Astrocyte of the spinal cord (primary cell): ENCODE measurements around the gene DLST.

ENCODE experiments used
- DNase-seq: peaks from one replicate; pipeline ENCODE4 v3.0.0; 2011; ENCODE audit warnings: low read depth, low spot score
- H3K4me3 ChIP-seq: 2 replicates; pipeline ENCODE4 v1.5.1; 2011; ENCODE audit warnings: low read depth, mild to moderate bottlenecking, low read length, moderate library complexity
- CTCF ChIP-seq: IDR thresholded peaks from 2 replicates; pipeline ENCODE4 v1.5.1; 2012; ENCODE audit warnings: low read depth, mild to moderate bottlenecking, low read length, inconsistent platforms
- in situ Hi-C: cut with HindIII; loops from 2 replicates; pipeline ENCODE4 v1.10.0; 2017; ENCODE audit warnings: low sequenced_read_pairs

The DLST gene

DNA sequence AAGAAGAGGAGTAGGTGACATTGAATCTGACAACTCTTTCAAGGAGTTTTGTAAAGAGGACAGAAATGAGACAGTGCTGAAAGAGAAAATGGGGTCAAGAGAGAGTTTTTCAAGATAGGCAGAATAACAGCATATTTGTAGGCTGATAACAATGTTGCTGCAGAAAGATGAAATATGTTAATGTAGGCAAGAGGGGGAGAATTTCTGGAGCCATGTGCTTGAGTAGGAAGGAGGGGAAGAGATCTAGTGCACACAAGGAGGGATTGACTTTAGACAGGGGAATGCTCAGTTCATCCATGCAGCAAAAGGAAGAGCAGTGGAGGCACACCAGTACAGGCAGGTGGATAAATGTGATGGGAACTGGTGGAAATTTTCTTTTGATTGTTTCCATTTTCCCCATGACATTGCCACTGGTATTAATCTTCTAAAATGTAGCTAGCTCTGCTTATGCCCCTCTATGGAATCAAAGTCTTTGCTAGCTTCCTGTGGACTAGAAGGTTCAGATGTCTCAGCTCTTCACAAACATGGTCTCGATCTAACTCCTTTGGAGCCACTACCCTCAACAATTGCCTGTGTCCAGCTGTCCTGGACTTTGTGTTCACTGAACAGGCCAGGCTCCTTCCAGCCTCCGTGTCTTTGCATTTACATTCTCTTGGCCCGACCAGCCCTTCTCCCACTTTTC is 14.9 kb upstream of the DLST start:
- in situ Hi-C loops: no loop called here
- TF ChIP-seq CTCF: no peak
- no peak for DNase-seq
- no peak overlapping the region for H3K4me3 ChIP-seq

DNA sequence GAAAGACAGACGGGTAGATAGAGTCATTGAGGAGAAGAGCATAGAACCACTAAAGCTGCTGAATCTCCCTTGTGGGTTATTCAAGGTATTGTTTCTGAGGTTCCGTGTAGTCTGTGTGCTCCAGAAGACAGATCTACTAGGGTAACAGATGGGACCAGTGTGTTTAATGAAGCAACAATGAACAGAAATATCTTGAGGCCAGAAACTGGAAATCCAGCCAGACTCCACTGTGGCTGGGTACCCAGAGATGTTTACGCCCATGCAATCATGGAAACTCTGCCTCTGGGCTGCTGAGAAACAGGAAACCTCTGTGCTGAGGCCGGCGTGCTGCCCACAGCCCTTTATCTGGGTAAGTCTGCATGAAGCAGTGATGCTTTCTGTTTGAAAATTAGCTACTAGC is 14.0 kb upstream of the DLST start:
- H3K4me3 ChIP-seq: no peak overlapping the region
- in situ Hi-C loops: no loop called here
- TF ChIP-seq CTCF: no peak
- peak; percentile 42 for DNase-seq

GRCh38 chr14:74868739-74869138 is 13.0 kb upstream of the DLST start:
- DNase-seq: no peak
- no peak for TF ChIP-seq CTCF
- in situ Hi-C loops: no loop called here
- no peak overlapping the region for H3K4me3 ChIP-seq

- in situ Hi-C loops: no loop called here
- TF ChIP-seq CTCF: no peak
- no peak overlapping the region for H3K4me3 ChIP-seq
- no peak for DNase-seq
Observed at GRCh38 chr14:74871819-74872218, 9.9 kb upstream of the DLST start.

DNA sequence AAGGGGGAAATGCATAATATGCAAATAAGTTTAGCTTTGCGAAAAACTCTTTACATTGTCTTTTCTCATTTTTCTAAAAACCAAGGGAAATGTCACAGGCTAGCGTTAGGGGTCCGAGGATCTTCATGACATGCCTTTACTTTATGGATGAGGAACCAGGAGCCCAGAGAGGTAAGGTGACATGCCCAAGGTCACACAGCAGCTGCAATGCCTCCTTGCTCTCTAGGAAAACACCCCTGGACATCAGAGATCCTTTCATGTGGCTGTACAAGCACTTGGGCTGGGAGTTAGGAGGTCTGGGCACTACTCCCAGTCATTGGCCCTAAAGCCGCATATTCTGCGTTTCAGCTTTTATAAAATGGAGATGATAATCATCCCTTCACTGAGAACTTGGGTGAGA is 6.5 kb upstream of the DLST start:
- no peak overlapping the region for H3K4me3 ChIP-seq
- in situ Hi-C loops: no loop called here
- no peak for DNase-seq
- no peak for TF ChIP-seq CTCF

- no peak for TF ChIP-seq CTCF
- no peak within 1 kb of the TSS for H3K4me3 ChIP-seq
- in situ Hi-C loops: no loop called here
- no peak for DNase-seq
Observed at GRCh38 chr14:74875941-74876913, 5.5 kb upstream of the DLST start, which contains the start of gene PROX2. TSS of gene PROX2 (minus strand) at chr14:74876145. CDS start at chr14:74863834, 12,311 bp downstream.
